Measurements from ENCODE around the gene FHL5. TPM values are rescaled to one million over a fixed set of nuclear protein-coding genes. Genes with fewer than 3 reads are reported as not detected.
"Not testable (repeated sequence)": the region's sequence is repeated elsewhere in the genome, so short reads cannot be mapped to it uniquely, and the experiment has no call there.

FHL5 gene
- total RNA-seq, 1 donor from 2014 or later = 6.8 TPM

GRCh38 chr6:96582436-96582835 lies 19.5 kb downstream of the FHL5 start:
- ATAC-seq (no peak), DNase-seq (ENCODE audit: missing footprints) (no peak)
- intact Hi-C loops (cut with DNase I) = no loop called here

- ATAC-seq = no peak
- intact Hi-C loops (cut with DNase I) = no loop called here
Observed at GRCh38 chr6:96604420-96604819, 41.5 kb downstream of the FHL5 start.

GRCh38 chr6:96608074-96608473 lies 45.1 kb downstream of the FHL5 start:
- ATAC-seq (no peak), DNase-seq (ENCODE audit: missing footprints) (no peak)
- intact Hi-C loops (cut with DNase I) = no loop called here

More at GRCh38 chr6:96604420-96604819, 41.5 kb downstream of the FHL5 start:
- no peak for DNase-seq (ENCODE audit: missing footprints)

GRCh38 chr6:96610019-96610418 lies 47.1 kb downstream of the FHL5 start:
- ATAC-seq = no peak
- intact Hi-C loops (cut with DNase I) = no loop called here
- DNase-seq (ENCODE audit: missing footprints) = no peak

GRCh38 chr6:96611342-96611991 lies 48.5 kb downstream of the FHL5 start:
- DNase-seq (ENCODE audit: missing footprints) = no peak

GRCh38 chr6:96613291-96613999 lies 50.5 kb downstream of the FHL5 start:
- intact Hi-C loops (cut with DNase I) = no loop called here
- DNase-seq (ENCODE audit: missing footprints) (no peak), ATAC-seq (no peak)

More at GRCh38 chr6:96611342-96611991, 48.5 kb downstream of the FHL5 start:
- intact Hi-C loops (cut with DNase I) = no loop called here
- ATAC-seq = no peak

GRCh38 chr6:96620851-96621250 lies 57.9 kb downstream of the FHL5 start:
- no peak for ATAC-seq
- intact Hi-C loops (cut with DNase I) = no loop called here

GRCh38 chr6:96621983-96622382 lies 59.1 kb downstream of the FHL5 start:
- intact Hi-C loops (cut with DNase I) = no loop called here
- no peak for ATAC-seq
- no peak for DNase-seq (ENCODE audit: missing footprints)

More at GRCh38 chr6:96620851-96621250, 57.9 kb downstream of the FHL5 start:
- DNase-seq (ENCODE audit: missing footprints) = no peak

- DNase-seq (ENCODE audit: missing footprints) (no peak), ATAC-seq (no peak)
- intact Hi-C loops (cut with DNase I) = no loop called here
Observed at GRCh38 chr6:96624957-96625356, 62.0 kb downstream of the FHL5 start.

- intact Hi-C loops (cut with DNase I) = loop anchor here (2.0 kb wide), 2 partner anchors 270 to 432 kb away; partner anchors contain the start of gene NDUFAF4
- DNase-seq (ENCODE audit: missing footprints) (no peak), ATAC-seq (no peak)
Observed at GRCh38 chr6:96626759-96627364, 63.9 kb downstream of the FHL5 start.

- no peak for DNase-seq (ENCODE audit: missing footprints)
- no peak for ATAC-seq
- intact Hi-C loops (cut with DNase I) = no loop called here
Observed at GRCh38 chr6:96631248-96631647, 68.3 kb downstream of the FHL5 start.

- ATAC-seq; DNase-seq (ENCODE audit: missing footprints); intact Hi-C loops (cut with DNase I): not testable (repeated sequence)
Observed at GRCh38 chr6:96637979-96638378, 75.1 kb downstream of the FHL5 start.

GRCh38 chr6:96645106-96645505 lies 82.2 kb downstream of the FHL5 start:
- ATAC-seq = no peak

GRCh38 chr6:96649926-96650325 lies 87.0 kb downstream of the FHL5 start:
- ATAC-seq = no peak
- no peak for DNase-seq (ENCODE audit: missing footprints)
- intact Hi-C loops (cut with DNase I) = no loop called here

More at GRCh38 chr6:96645106-96645505, 82.2 kb downstream of the FHL5 start:
- intact Hi-C loops (cut with DNase I) = no loop called here
- DNase-seq (ENCODE audit: missing footprints) = no peak

- no peak for DNase-seq (ENCODE audit: missing footprints)
- no peak for ATAC-seq
- intact Hi-C loops (cut with DNase I) = no loop called here
Observed at GRCh38 chr6:96651816-96652215, 88.9 kb downstream of the FHL5 start.

GRCh38 chr6:96652552-96652951 lies 89.6 kb downstream of the FHL5 start:
- DNase-seq (ENCODE audit: missing footprints) (no peak), ATAC-seq (no peak)
- intact Hi-C loops (cut with DNase I) = no loop called here

- intact Hi-C loops (cut with DNase I) = no loop called here
- ATAC-seq (no peak), DNase-seq (ENCODE audit: missing footprints) (no peak)
Observed at GRCh38 chr6:96653181-96653580, 90.3 kb downstream of the FHL5 start.

- DNase-seq (ENCODE audit: missing footprints) = no peak
- no peak for ATAC-seq
- intact Hi-C loops (cut with DNase I) = no loop called here
Observed at GRCh38 chr6:96656567-96656966, 93.6 kb downstream of the FHL5 start.

GRCh38 chr6:96657344-96657743 lies 94.4 kb downstream of the FHL5 start:
- intact Hi-C loops (cut with DNase I) = no loop called here

More at GRCh38 chr6:96657344-96657743, 94.4 kb downstream of the FHL5 start:
- DNase-seq (ENCODE audit: missing footprints) = no peak
- ATAC-seq = no peak
